ENCODE measurements around the gene ROBO2.

Gene ROBO2

DNA sequence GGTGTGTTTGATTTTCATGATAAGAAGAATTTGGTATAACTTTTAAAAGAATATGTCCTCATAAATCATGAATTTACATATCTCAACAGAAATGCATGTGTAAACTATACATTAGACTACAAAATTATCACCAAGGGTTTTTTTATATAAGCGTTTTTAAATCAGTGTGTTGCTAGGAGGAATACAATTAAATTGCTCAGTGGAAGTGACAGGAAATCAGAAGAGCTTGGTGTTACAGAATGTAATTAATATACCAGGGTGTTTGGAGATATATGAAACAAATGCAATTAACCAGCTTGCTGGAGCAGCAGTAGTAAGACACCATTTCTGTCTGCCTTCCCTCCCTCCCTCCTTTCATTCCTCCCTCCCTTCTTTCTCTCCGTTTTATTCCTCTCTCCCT lies 2.4 kb downstream of the ROBO2 start:
- H3K27me3 ChIP-seq (replicated peaks; ENCODE audit: control insufficient read depth, insufficient read depth, low read length): no peaks in the 10 kb centered on the region
- H3K4me3 ChIP-seq (replicated peaks; ENCODE audit: low read depth, low read length): no peak overlapping the region

GRCh38 chr3:77042882-77043281 lies 3.0 kb downstream of the ROBO2 start:
- Histone ChIP-seq H3K36me3 (ENCODE audit: control insufficient read depth, insufficient read depth, low read length) (no peaks in the 10 kb centered on the region), H3K4me3 (replicated peaks; ENCODE audit: low read depth, low read length) (no peak overlapping the region), H3K27me3 (replicated peaks; ENCODE audit: control insufficient read depth, insufficient read depth, low read length) (no peaks in the 10 kb centered on the region)
- DNase-seq (ENCODE audit: extremely low read depth, insufficient read length): no peak
- TF ChIP-seq, protein P1, sequence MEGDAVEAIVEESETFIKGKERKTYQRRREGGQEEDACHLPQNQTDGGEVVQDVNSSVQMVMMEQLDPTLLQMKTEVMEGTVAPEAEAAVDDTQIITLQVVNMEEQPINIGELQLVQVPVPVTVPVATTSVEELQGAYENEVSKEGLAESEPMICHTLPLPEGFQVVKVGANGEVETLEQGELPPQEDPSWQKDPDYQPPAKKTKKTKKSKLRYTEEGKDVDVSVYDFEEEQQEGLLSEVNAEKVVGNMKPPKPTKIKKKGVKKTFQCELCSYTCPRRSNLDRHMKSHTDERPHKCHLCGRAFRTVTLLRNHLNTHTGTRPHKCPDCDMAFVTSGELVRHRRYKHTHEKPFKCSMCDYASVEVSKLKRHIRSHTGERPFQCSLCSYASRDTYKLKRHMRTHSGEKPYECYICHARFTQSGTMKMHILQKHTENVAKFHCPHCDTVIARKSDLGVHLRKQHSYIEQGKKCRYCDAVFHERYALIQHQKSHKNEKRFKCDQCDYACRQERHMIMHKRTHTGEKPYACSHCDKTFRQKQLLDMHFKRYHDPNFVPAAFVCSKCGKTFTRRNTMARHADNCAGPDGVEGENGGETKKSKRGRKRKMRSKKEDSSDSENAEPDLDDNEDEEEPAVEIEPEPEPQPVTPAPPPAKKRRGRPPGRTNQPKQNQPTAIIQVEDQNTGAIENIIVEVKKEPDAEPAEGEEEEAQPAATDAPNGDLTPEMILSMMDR (IDR thresholded peaks at IDR 0.05; ENCODE audit: insufficient read depth, low read length, poor library complexity, severe bottlenecking): no peak

More for the DNA sequence above, 2.4 kb downstream of the ROBO2 start:
- TF ChIP-seq, protein P1 (IDR thresholded peaks at IDR 0.05; ENCODE audit: insufficient read depth, low read length, poor library complexity, severe bottlenecking): no peak
- H3K36me3 ChIP-seq (ENCODE audit: control insufficient read depth, insufficient read depth, low read length): no peaks in the 10 kb centered on the region
- no peak for DNase-seq (ENCODE audit: extremely low read depth, insufficient read length)

- Histone ChIP-seq H3K27me3 (replicated peaks; ENCODE audit: control insufficient read depth, insufficient read depth, low read length) (no peaks in the 10 kb centered on the region), H3K36me3 (ENCODE audit: control insufficient read depth, insufficient read depth, low read length) (no peaks in the 10 kb centered on the region), H3K4me3 (replicated peaks; ENCODE audit: low read depth, low read length) (no peak overlapping the region)
- DNase-seq (ENCODE audit: extremely low read depth, insufficient read length): no peak
- TF ChIP-seq, protein P1 (IDR thresholded peaks at IDR 0.05; ENCODE audit: insufficient read depth, low read length, poor library complexity, severe bottlenecking): no peak
These were observed 5.8 kb downstream of the ROBO2 start for GRCh38 chr3:77045686-77046085.

DNA sequence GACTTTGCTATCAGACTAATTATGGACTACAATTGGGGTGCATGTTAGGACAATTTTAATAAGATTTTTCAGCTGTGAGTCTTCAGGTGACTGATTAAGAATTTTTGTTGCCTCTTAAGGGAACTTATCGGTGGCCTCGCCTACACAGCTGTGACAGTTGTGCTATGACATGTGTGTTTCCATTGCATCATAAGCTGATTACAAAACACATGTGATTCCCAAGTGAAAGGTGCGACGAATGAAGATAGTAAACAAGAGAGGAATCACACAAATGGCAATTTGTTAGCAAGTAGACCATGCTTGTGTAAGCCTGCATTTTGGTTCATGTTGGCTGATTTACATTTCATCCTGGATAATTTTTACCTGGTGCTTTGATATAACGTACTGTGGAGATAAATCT lies 8.3 kb downstream of the ROBO2 start:
- no peaks in the 10 kb centered on the region for H3K27me3 ChIP-seq (replicated peaks; ENCODE audit: control insufficient read depth, insufficient read depth, low read length)
- no peaks in the 10 kb centered on the region for H3K36me3 ChIP-seq (ENCODE audit: control insufficient read depth, insufficient read depth, low read length)
- no peak for DNase-seq (ENCODE audit: extremely low read depth, insufficient read length)
- H3K4me3 ChIP-seq (replicated peaks; ENCODE audit: low read depth, low read length): no peak overlapping the region
- TF ChIP-seq, protein P1 (IDR thresholded peaks at IDR 0.05; ENCODE audit: insufficient read depth, low read length, poor library complexity, severe bottlenecking): no peak

DNA sequence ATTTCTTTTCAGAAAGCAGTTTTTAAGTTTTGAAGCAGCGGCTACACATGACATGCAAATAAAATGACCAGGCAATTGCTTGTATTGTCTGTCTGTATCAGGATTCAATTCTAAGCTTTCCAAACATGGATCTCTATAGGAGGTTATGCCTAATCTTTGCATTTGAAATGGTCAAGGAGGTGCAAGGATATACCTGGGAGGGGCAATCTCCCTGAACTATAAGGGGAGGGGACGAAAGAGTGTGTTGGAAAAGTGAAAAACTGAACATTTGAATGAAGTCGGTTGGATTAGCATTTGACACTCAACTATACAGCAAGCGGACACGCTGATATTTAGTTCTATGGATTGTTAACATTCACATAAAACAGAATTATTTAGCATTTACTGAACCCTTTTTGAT lies 11.7 kb downstream of the ROBO2 start:
- TF ChIP-seq, protein P1 (IDR thresholded peaks at IDR 0.05; ENCODE audit: insufficient read depth, low read length, poor library complexity, severe bottlenecking): no peak
- Histone ChIP-seq H3K27me3 (replicated peaks; ENCODE audit: control insufficient read depth, insufficient read depth, low read length) (no peaks in the 10 kb centered on the region), H3K4me3 (replicated peaks; ENCODE audit: low read depth, low read length) (no peak overlapping the region), H3K36me3 (ENCODE audit: control insufficient read depth, insufficient read depth, low read length) (no peaks in the 10 kb centered on the region)
- no peak for DNase-seq (ENCODE audit: extremely low read depth, insufficient read length)

DNA sequence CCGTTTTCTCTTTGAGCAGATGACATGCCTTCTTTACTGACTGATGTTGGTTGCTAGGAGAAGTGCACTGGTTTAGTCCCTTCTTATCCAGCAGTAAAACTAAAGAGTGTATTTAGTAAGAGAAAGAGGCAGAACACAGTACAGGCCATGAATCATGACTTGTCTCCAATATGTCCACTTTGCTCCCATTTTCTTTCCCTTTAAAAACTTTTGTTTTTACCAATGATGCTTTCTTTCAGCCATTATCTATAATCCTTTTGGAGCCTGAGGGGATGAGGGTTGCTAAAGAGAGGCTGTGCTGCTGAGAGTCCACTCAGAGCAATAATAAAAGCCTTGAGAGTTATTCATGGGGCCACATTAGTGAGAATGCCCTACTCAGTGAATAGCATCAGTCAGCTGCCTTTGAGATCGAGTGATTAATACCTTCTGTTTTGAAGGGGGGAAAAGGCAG lies 12.2 kb downstream of the ROBO2 start:
- DNase-seq (ENCODE audit: extremely low read depth, insufficient read length): no peak

More for the DNA sequence above, 12.2 kb downstream of the ROBO2 start:
- no peak overlapping the region for H3K4me3 ChIP-seq (replicated peaks; ENCODE audit: low read depth, low read length)
- H3K27me3 ChIP-seq (replicated peaks; ENCODE audit: control insufficient read depth, insufficient read depth, low read length): no peaks in the 10 kb centered on the region
- H3K36me3 ChIP-seq (ENCODE audit: control insufficient read depth, insufficient read depth, low read length): no peaks in the 10 kb centered on the region
- TF ChIP-seq, protein P1 (IDR thresholded peaks at IDR 0.05; ENCODE audit: insufficient read depth, low read length, poor library complexity, severe bottlenecking): no peak
